Glutamatergic neuron (in vitro differentiated cells): ENCODE results near the gene NPHP3. TPM values are rescaled to one million over a fixed set of nuclear protein-coding genes. Genes with fewer than 3 reads are reported as not detected.

Source experiments
- DNase-seq: peaks from one replicate; pipeline ENCODE4 v3.0.0; 2022
- H3K27ac Mint-ChIP-seq: one replicate; pipeline ENCODE4 v1.8.0; 2020; ENCODE audit warnings: mild to moderate bottlenecking, mixed read lengths, inconsistent platforms; ENCODE audit not compliant: unreplicated experiment
- H3K27me3 Mint-ChIP-seq: one replicate; pipeline ENCODE4 v1.8.0; 2020; ENCODE audit warnings: mild to moderate bottlenecking, moderate library complexity, mixed read lengths, inconsistent platforms; ENCODE audit not compliant: unreplicated experiment
- H3K36me3 Mint-ChIP-seq: one replicate; pipeline ENCODE4 v1.8.0; 2020; ENCODE audit warnings: mild to moderate bottlenecking, mixed read lengths, inconsistent platforms; ENCODE audit not compliant: unreplicated experiment
- H3K4me1 Mint-ChIP-seq: one replicate; pipeline ENCODE4 v1.8.0; 2020; ENCODE audit warnings: mild to moderate bottlenecking, low read depth, mixed read lengths, inconsistent platforms; ENCODE audit not compliant: unreplicated experiment
- H3K4me3 Mint-ChIP-seq: one replicate; pipeline ENCODE4 v1.8.0; 2020; ENCODE audit warnings: mild to moderate bottlenecking, mixed read lengths, inconsistent platforms; ENCODE audit not compliant: unreplicated experiment
- H3K9me3 Mint-ChIP-seq: one replicate; pipeline ENCODE4 v1.8.0; 2020; ENCODE audit warnings: mild to moderate bottlenecking, moderate library complexity, mixed read lengths, inconsistent platforms; ENCODE audit not compliant: unreplicated experiment
- CTCF ChIP-seq: fragments of 200-600 bp; sonication (generic); IDR thresholded peaks from one replicate; pipeline ENCODE4 v1.5.0; 2021; ENCODE audit not compliant: partially characterized antibody, unreplicated experiment
- total RNA-seq: library from RNA; stranded (reverse); fragmentation: NEBNext Ultra II Directional; extraction: Animal tissue kit (Norgen Biotek cat#: 25700); gene quantifications from one replicate; pipeline ENCODE4 v1.2.1, GENCODE V29; 2021; ENCODE audit not compliant: unreplicated experiment

The NPHP3 gene
- total RNA-seq, 1 donor from 2014 or later: 8.4 TPM

- TF ChIP-seq CTCF: no peak
- Mint-ChIP-seq H3K4me1 (peaks cover 6% of the 10 kb centered on the region), H3K9me3 (peaks cover 7% of the 10 kb centered on the region), H3K4me3 (peak overlapping the region; percentile 96), H3K36me3 (no peaks in the 10 kb centered on the region), H3K27me3 (no peaks in the 10 kb centered on the region), H3K27ac (no peak overlapping the region)
- no peak for DNase-seq
These were observed 64.1 kb downstream of the NPHP3 start for GRCh38 chr3:132657869-132658747.

DNA sequence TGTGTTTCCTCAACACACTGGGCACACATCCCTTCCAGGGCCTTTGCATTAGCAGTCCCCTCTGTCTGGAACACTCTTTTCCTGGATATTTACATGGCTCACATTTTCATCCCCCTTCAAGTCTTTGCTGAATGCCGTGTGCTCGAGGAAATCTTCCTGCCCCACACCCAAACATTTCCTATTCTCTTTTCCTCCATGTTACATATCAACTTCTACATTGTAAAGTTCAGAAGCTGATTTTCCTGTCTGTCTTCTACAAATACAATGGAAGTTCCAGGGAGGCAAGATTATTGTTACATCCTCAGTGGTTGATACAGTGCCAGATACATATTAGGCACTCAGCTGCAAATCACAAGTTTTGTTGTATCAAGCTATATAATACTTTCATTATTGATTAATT lies 66.7 kb downstream of the NPHP3 start:
- Mint-ChIP-seq H3K4me3 (no peak overlapping the region), H3K9me3 (peaks cover 7% of the 10 kb centered on the region), H3K27ac (no peak overlapping the region)

GRCh38 chr3:132654721-132655120 lies 67.5 kb downstream of the NPHP3 start:
- no peaks in the 10 kb centered on the region for H3K27me3 Mint-ChIP-seq
- no peak overlapping the region for H3K4me3 Mint-ChIP-seq
- no peak for TF ChIP-seq CTCF
- no peak for DNase-seq
- H3K9me3 Mint-ChIP-seq: peaks cover 1% of the 10 kb centered on the region
- no peaks in the 10 kb centered on the region for H3K36me3 Mint-ChIP-seq
- no peak overlapping the region for H3K27ac Mint-ChIP-seq
- no peaks in the 10 kb centered on the region for H3K4me1 Mint-ChIP-seq

More for the DNA sequence above, 66.7 kb downstream of the NPHP3 start:
- Mint-ChIP-seq H3K27me3 (no peaks in the 10 kb centered on the region), H3K4me1 (no peaks in the 10 kb centered on the region), H3K36me3 (no peaks in the 10 kb centered on the region)
- TF ChIP-seq CTCF: no peak
- no peak for DNase-seq

DNA sequence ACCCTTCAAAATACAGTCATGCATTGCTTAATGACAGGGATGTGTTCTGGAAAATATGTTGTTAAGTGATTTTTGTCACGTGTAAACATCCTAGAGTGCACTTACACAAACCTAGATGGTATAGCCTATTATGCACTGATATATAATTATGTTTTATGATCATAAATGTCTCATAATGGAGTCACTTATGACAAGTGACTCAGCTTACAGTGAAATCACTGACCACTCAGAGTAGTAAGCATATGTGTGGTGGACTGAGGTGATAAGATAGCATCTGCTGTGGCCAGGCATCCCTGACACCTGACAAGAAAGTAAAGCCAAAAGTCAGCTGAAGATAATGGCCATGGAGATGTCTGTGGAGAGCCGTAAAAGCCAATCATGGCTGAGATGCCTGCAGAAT lies 68.0 kb downstream of the NPHP3 start:
- no peak for TF ChIP-seq CTCF
- no peak overlapping the region for H3K4me3 Mint-ChIP-seq
- DNase-seq: no peak
- no peak overlapping the region for H3K27ac Mint-ChIP-seq
- H3K4me1 Mint-ChIP-seq: no peaks in the 10 kb centered on the region
- no peaks in the 10 kb centered on the region for H3K9me3 Mint-ChIP-seq
- no peaks in the 10 kb centered on the region for H3K27me3 Mint-ChIP-seq
- no peaks in the 10 kb centered on the region for H3K36me3 Mint-ChIP-seq

DNA sequence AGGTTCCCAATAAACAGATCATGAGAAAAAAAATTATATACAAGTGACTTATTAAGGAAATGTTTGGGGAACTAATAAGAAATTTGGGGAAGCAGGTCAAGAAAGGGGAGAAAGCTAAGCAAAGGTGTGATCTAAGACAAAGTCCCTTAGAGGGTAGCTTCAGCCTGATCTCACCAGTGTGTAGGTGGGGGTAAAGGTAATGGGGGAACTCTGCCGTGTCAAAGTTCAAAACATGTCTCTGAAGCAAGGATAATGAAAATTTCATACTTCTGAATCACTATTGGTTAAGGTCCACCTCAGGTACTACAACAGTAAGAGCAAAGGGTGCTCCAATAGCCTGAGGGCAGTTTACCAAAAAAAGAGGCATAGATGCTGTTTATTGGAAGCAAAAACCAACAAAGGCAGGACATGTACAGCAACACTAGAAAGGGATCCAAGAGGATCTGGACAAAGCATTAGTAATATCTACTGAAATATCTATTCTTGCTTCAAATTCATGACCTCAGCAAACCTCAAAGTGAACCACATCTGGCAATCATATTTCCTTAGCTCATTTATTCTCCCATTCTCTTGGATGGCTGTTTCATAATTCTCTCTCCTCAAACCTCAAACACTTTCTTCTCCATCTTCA lies 69.5 kb downstream of the NPHP3 start:
- Mint-ChIP-seq H3K36me3 (no peaks in the 10 kb centered on the region), H3K9me3 (no peaks in the 10 kb centered on the region), H3K4me3 (no peak overlapping the region), H3K27me3 (no peaks in the 10 kb centered on the region), H3K27ac (no peak overlapping the region), H3K4me1 (no peaks in the 10 kb centered on the region)
- TF ChIP-seq CTCF: no peak
- DNase-seq: no peak
